ENCODE results near the gene LDHB.

DNA sequence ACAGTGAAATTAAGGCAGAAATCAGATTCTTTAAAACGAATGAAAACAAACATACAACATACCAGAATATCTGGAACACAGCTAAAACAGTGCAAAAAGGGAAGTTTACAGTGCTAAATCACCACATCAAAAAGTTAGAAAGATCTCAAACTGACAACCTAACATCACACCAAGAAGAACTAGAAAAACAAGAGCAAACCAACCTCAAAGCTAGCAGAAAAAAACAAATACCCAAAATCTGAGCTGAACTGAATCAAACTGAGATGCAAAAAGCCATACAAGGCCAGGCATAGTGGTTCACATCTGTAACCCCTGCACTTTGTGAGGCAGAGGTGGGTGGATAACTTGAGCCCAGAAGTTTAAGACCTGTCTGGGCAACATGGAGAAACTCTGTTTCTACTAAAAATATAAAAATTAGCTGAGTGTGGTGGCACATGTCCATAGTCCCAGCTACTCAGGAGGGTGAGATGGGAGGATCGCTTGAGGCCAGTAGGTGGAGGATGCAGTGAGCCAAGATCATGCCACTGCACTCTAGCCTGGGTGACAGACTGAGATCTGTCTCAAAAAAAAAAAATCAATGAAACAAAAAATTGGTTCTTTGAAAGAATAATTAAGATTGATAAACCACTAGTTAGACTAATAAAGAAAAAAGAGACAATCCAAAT is 33.2 kb upstream of the LDHB start:
- TF ChIP-seq CTCF (conservative IDR thresholded peaks at IDR 0.05; ENCODE audit: low read depth, low read length) (no peak), EZH2 (IDR thresholded peaks at IDR 0.05; ENCODE audit: low read length, unreplicated experiment) (no peak), EZH2phosphoT487 (IDR thresholded peaks at IDR 0.05; ENCODE audit: borderline replicate concordance, low read length) (no peak)
